HEK293 (cell line): Measurements from ENCODE around the gene TBC1D30.

ENCODE experiments used
- CTCF ChIA-PET: fragments of 350-600 bp; formaldehyde crosslinking; extraction: SDS; loops from one replicate; lab custom pipeline; 2021; ENCODE audit warnings: antibody characterized with exemption; lab: Yijun Ruan, JAX
- POLR2A ChIA-PET: fragments of 300-600 bp; formaldehyde crosslinking; extraction: SDS; loops from one replicate; lab custom pipeline; 2020; ENCODE audit warnings: antibody characterized with exemption, inconsistent platforms; lab: Yijun Ruan, JAX
- H3K27ac ChIP-seq: fragments of 200-500 bp; sonication (Bioruptor generic); 2 replicates; pipeline ENCODE4 v1.5.1; 2014; ENCODE audit warnings: low read depth, low read length, control low read depth, inconsistent platforms; ENCODE audit errors: extremely low read depth
- H3K36me3 ChIP-seq, 2 experiments: fragments of 200-500 bp in 1 of 2; sonication (Bioruptor generic) in 1 of 2; 1 replicate in 1 of 2; 2 replicates in 1 of 2; pipeline ENCODE4 v1.5.1; 2014 to 2017; ENCODE audit warnings: inconsistent platforms in 2 of 2, low read length in 2 of 2; ENCODE audit not compliant: control insufficient read depth in 2 of 2, insufficient read depth in 1 of 2
- H3K4me1 ChIP-seq: fragments of 200-500 bp; sonication (Bioruptor generic); 2 replicates; pipeline ENCODE4 v1.5.1; 2014; ENCODE audit warnings: mild to moderate bottlenecking, low read length, inconsistent platforms; ENCODE audit not compliant: control insufficient read depth, insufficient read depth
- H3K4me3 ChIP-seq: 2 replicates; pipeline ENCODE4 v1.5.1; 2011; ENCODE audit warnings: low read depth, mild to moderate bottlenecking, control low read depth, low read length, moderate library complexity
- H3K9me3 ChIP-seq: fragments of 200-500 bp; sonication (Bioruptor generic); 2 replicates; pipeline ENCODE4 v1.5.1; 2014; ENCODE audit warnings: low read depth, low read length, inconsistent platforms; ENCODE audit not compliant: control insufficient read depth, insufficient read depth
- KLF7 ChIP-seq: fragments of 450-650 bp; formaldehyde crosslinking; IDR thresholded peaks from 2 replicates; pipeline ENCODE4 v1.5.1; 2016; ENCODE audit warnings: missing biosample characterization, missing genetic modification characterization, borderline replicate concordance
- MYNN ChIP-seq: fragments of 450-650 bp; formaldehyde crosslinking; IDR thresholded peaks from 2 replicates; pipeline ENCODE4 v1.5.1; 2016; ENCODE audit warnings: missing biosample characterization, missing genetic modification characterization, borderline replicate concordance
- MZF1 ChIP-seq: fragments of 450-650 bp; formaldehyde crosslinking; IDR thresholded peaks from 2 replicates; pipeline ENCODE4 v1.5.1; 2017; ENCODE audit warnings: missing biosample characterization, missing genetic modification characterization, borderline replicate concordance
- OVOL3 ChIP-seq: fragments of 450-650 bp; formaldehyde crosslinking; IDR thresholded peaks from 2 replicates; pipeline ENCODE4 v1.5.1; 2016; ENCODE audit warnings: missing biosample characterization, missing genetic modification characterization
- SCRT1 ChIP-seq: fragments of 450-650 bp; formaldehyde crosslinking; IDR thresholded peaks from 2 replicates; pipeline ENCODE4 v1.5.1; 2016; ENCODE audit warnings: missing biosample characterization, missing genetic modification characterization, borderline replicate concordance
- ZFP3 ChIP-seq: fragments of 450-650 bp; formaldehyde crosslinking; IDR thresholded peaks from 2 replicates; pipeline ENCODE4 v1.5.1; 2016; ENCODE audit warnings: low read depth, missing biosample characterization, missing genetic modification characterization
- ZNF112 ChIP-seq: fragments of 450-650 bp; formaldehyde crosslinking; IDR thresholded peaks from 2 replicates; pipeline ENCODE4 v1.5.0; 2017; ENCODE audit warnings: missing biosample characterization, missing genetic modification characterization
- ZNF184 ChIP-seq: fragments of 450-650 bp; IDR thresholded peaks from 2 replicates; pipeline ENCODE4 v1.5.1; 2018; ENCODE audit warnings: missing biosample characterization, mild to moderate bottlenecking, missing genetic modification characterization
- ZNF24 ChIP-seq: fragments of 450-650 bp; formaldehyde crosslinking; IDR thresholded peaks from 2 replicates; pipeline ENCODE4 v1.5.1; 2016; ENCODE audit warnings: missing biosample characterization, missing genetic modification characterization
- ZNF416 ChIP-seq: fragments of 450-650 bp; formaldehyde crosslinking; IDR thresholded peaks from 2 replicates; pipeline ENCODE4 v1.5.1; 2016; ENCODE audit warnings: missing biosample characterization, missing genetic modification characterization
- ZNF473 ChIP-seq: fragments of 450-650 bp; formaldehyde crosslinking; IDR thresholded peaks from 2 replicates; pipeline ENCODE4 v1.5.1; 2017; ENCODE audit warnings: missing biosample characterization, missing genetic modification characterization
- ZNF549 ChIP-seq: fragments of 450-650 bp; IDR thresholded peaks from 2 replicates; pipeline ENCODE4 v1.5.1; 2018; ENCODE audit warnings: missing biosample characterization, missing genetic modification characterization, mild to moderate bottlenecking, inconsistent platforms, moderate library complexity
- ZNF610 ChIP-seq: fragments of 450-650 bp; formaldehyde crosslinking; IDR thresholded peaks from 2 replicates; pipeline ENCODE4 v1.5.1; 2016; ENCODE audit warnings: missing biosample characterization, missing genetic modification characterization, borderline replicate concordance
- ZNF621 ChIP-seq: fragments of 450-650 bp; formaldehyde crosslinking; IDR thresholded peaks from 2 replicates; pipeline ENCODE4 v1.5.1; 2017; ENCODE audit warnings: missing biosample characterization, missing genetic modification characterization
- ZNF639 ChIP-seq: fragments of 450-650 bp; formaldehyde crosslinking; IDR thresholded peaks from 2 replicates; pipeline ENCODE4 v1.5.1; 2016; ENCODE audit warnings: missing biosample characterization, missing genetic modification characterization
- ZNF664 ChIP-seq: fragments of 450-650 bp; formaldehyde crosslinking; IDR thresholded peaks from 2 replicates; pipeline ENCODE4 v1.5.1; 2016; ENCODE audit warnings: missing biosample characterization, missing genetic modification characterization
- ZNF677 ChIP-seq: fragments of 450-650 bp; IDR thresholded peaks from 2 replicates; pipeline ENCODE4 v1.5.0; 2018; ENCODE audit warnings: missing biosample characterization, mild to moderate bottlenecking, missing genetic modification characterization, moderate library complexity
- ZNF792 ChIP-seq: fragments of 450-650 bp; formaldehyde crosslinking; IDR thresholded peaks from 2 replicates; pipeline ENCODE4 v1.5.1; 2016; ENCODE audit warnings: missing biosample characterization, missing genetic modification characterization
- ZSCAN23 ChIP-seq: fragments of 450-650 bp; formaldehyde crosslinking; IDR thresholded peaks from 2 replicates; pipeline ENCODE4 v1.5.1; 2016; ENCODE audit warnings: missing biosample characterization, missing genetic modification characterization
- TF ChIP-seq, protein P1 (sequence below): fragments of 450-650 bp; formaldehyde crosslinking; IDR thresholded peaks from 2 replicates; pipeline ENCODE4 v1.5.1; 2016; ENCODE audit warnings: missing biosample characterization, missing genetic modification characterization

TBC1D30 gene

GRCh38 chr12:64792128-64792527, 32.3 kb upstream of the TBC1D30 start:
- TF ChIP-seq ZNF610 (no peak), ZNF792 (tag by site-specific recombination) (no peak), ZNF639 (no peak), ZNF473 (no peak), SCRT1 (no peak), ZNF184 (no peak), ZNF677 (tag by site-specific recombination) (no peak), ZNF664 (tag by site-specific recombination) (no peak), MYNN (tag by site-specific recombination) (no peak), ZFP3 (tag by site-specific recombination) (no peak), ZNF112 (no peak), ZNF549 (tag by site-specific recombination) (no peak), OVOL3 (tag by site-specific recombination) (no peak), ZNF24 (tag by site-specific recombination) (no peak), KLF7 (tag by site-specific recombination) (no peak), ZNF416 (no peak)
- H3K4me3 ChIP-seq, result no peak overlapping the region
- no peaks in the 10 kb centered on the region for H3K4me1 ChIP-seq
- no peak overlapping the region for H3K27ac ChIP-seq
- peaks cover 0 to 5% of the 10 kb centered on the region in 2 experiments; a peak in 1 of 3 replicates for H3K36me3 ChIP-seq
- no peaks in the 10 kb centered on the region for H3K9me3 ChIP-seq
- POLR2A ChIA-PET, result interaction anchor here (0.7 kb wide), 1 partner anchor 36 kb away, joined by 3 read pairs; no protein-coding TSS in a partner anchor
- CTCF ChIA-PET, result interaction anchor here (1.4 to 1.6 kb wide), 2 partner anchors 10 to 242 kb away, joined by 3 to 9 read pairs; no protein-coding TSS in a partner anchor

GRCh38 chr12:64793610-64794009, 30.8 kb upstream of the TBC1D30 start:
- Histone ChIP-seq H3K27ac (no peak overlapping the region), H3K36me3 (peaks cover 0 to 5% of the 10 kb centered on the region in 2 experiments; a peak in 1 of 3 replicates), H3K4me3 (no peak overlapping the region), H3K4me1 (no peaks in the 10 kb centered on the region), H3K9me3 (no peaks in the 10 kb centered on the region)
- ChIA-PET POLR2A (interaction anchor here (0.6 kb wide), 1 partner anchor 48 kb away, joined by 9 read pairs; no protein-coding TSS in a partner anchor), CTCF (interaction anchor here (0.7 to 1.6 kb wide), 2 partner anchors 8 to 97 kb away, joined by 3 to 9 read pairs; no protein-coding TSS in a partner anchor)
- no peak for TF ChIP-seq ZNF621 (tag by site-specific recombination)
- no peak for TF ChIP-seq ZSCAN23 (tag by site-specific recombination)
- TF ChIP-seq MZF1 (tag by site-specific recombination), result peak; percentile 59; the same call in 1 of the 2 replicates

DNA sequence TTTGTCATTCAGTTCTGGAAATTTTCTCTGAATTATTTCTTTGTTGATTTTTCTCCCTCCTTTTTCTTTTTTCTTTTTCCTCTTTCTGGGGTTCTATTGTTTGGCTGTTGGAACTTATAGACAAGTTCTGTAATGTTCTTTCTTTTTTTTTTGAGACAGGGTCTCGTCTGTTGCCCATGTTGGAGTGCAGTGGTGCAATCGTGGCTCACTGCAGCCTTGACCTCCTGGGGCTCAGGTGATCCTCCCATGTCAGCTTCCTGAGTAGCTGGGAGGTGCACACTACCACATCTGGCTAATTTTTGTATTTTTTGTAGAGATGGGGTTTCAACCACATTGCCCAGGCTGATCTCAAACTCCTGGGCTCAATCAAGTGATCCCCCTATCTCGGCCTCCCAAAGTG, 30.1 kb upstream of the TBC1D30 start:
- ChIA-PET POLR2A (no interaction called here), CTCF (interaction anchor here (0.6 to 3.5 kb wide), 6 partner anchors 9 to 489 kb away, joined by 3 to 31 read pairs (median 6); no protein-coding TSS in a partner anchor)
- no peak overlapping the region for H3K4me3 ChIP-seq
- H3K27ac ChIP-seq, result no peak overlapping the region
- TF ChIP-seq, protein P1, sequence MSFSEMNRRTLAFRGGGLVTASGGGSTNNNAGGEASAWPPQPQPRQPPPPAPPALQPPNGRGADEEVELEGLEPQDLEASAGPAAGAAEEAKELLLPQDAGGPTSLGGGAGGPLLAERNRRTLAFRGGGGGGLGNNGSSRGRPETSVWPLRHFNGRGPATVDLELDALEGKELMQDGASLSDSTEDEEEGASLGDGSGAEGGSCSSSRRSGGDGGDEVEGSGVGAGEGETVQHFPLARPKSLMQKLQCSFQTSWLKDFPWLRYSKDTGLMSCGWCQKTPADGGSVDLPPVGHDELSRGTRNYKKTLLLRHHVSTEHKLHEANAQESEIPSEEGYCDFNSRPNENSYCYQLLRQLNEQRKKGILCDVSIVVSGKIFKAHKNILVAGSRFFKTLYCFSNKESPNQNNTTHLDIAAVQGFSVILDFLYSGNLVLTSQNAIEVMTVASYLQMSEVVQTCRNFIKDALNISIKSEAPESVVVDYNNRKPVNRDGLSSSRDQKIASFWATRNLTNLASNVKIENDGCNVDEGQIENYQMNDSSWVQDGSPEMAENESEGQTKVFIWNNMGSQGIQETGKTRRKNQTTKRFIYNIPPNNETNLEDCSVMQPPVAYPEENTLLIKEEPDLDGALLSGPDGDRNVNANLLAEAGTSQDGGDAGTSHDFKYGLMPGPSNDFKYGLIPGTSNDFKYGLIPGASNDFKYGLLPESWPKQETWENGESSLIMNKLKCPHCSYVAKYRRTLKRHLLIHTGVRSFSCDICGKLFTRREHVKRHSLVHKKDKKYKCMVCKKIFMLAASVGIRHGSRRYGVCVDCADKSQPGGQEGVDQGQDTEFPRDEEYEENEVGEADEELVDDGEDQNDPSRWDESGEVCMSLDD (tag by site-specific recombination), result no peak
- no peaks in the 10 kb centered on the region for H3K9me3 ChIP-seq
- H3K4me1 ChIP-seq, result no peaks in the 10 kb centered on the region
- peaks cover 0 to under 1% of the 10 kb centered on the region in 2 experiments; a peak in 1 of 3 replicates for H3K36me3 ChIP-seq
